ENCODE data around the gene ATP6V1F. TPM values are rescaled to one million over a fixed set of nuclear protein-coding genes. Genes with fewer than 3 reads are reported as not detected.

The ATP6V1F gene
- total and polyA plus RNA-seq, 2 experiments from 2014 or later = 96.5 to 243 TPM

DNA sequence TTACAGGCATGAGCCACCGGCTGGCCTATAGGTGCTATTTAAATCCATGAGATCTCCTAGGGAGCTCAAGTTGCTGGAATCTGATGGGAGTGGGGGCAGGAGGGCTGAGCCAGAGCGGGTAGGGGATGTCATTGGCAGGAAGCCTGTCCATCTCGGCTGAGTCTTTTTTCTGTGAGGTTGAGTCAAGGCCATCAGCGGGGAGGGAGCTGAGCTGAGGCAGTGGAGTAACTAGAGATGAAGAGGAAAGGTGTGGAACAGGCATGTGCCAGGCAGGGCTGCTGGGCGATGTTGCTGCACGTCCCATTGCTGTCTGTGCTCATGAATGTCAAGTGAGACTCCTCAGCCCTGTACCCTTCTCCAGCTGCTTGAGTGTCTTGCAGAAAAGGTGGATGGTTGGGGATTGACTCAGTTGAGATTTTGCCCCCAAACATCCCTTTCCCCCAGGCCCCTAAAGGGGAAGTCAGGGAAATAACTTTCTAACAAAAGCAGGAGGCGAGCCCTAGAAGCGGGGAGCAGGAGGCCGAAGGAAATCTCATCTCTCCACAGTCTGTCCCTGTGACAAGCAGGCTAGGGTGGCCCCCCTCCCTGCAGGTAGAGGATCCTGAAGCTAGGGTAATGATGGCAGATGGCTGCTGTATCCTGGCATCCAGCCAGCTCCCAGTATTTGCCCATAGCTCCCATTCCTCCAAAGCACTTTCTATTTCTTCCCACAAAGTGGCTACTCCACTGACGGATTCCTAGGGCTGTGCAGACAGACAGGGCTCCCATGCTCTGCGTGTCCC lies 5.4 kb downstream of the ATP6V1F start:
- Histone ChIP-seq H3K9me3 (ENCODE audit: low read depth) (no peaks in the 10 kb centered on the region), H2AFZ (no peak overlapping the region), H3K4me1 (ENCODE audit: insufficient read depth) (peaks cover 8% of the 10 kb centered on the region; the same call in 1 of the 2 replicates), H3K4me2 (ENCODE audit: unreplicated experiment) (no peak overlapping the region), H3K79me2 (ENCODE audit: insufficient read depth) (peaks cover 25% of the 10 kb centered on the region), H3K4me3 (no peak overlapping the region), H3K9ac (no peak overlapping the region), H3K27me3 (replicated peaks; ENCODE audit: insufficient read depth) (peaks cover 5% of the 10 kb centered on the region; the same call in 1 of the 2 replicates), H4K20me1 (ENCODE audit: insufficient read depth) (no peaks in the 10 kb centered on the region), H3K36me3 (ENCODE audit: low read depth) (no peaks in the 10 kb centered on the region), H3K9me2 (ENCODE audit: insufficient read depth) (no peaks in the 10 kb centered on the region), H3K27ac (no peak overlapping the region), H3F3A (ENCODE audit: insufficient read depth) (0 out of 2 replicates have a peak, but pooled peaks cover 15% of the 10 kb centered on the region)
- 80 to 88% methylated on average over 11 of the region's 11 CpGs for WGBS, 2 experiments (ENCODE audit: low coverage in 1 of 2, low lambda C conversion rate in 2 of 2, missing lambda C conversion rate in 2 of 2)
- no peak for DNase-seq
- in situ Hi-C loops (cut with MboI) = no loop called here
- TF ChIP-seq EZH2phosphoT487 (IDR thresholded peaks at IDR 0.05; ENCODE audit: insufficient read depth, low read depth) (no peak), EZH2 (IDR thresholded peaks at IDR 0.05; ENCODE audit: insufficient read depth, poor library complexity, severe bottlenecking) (no peak)

DNA sequence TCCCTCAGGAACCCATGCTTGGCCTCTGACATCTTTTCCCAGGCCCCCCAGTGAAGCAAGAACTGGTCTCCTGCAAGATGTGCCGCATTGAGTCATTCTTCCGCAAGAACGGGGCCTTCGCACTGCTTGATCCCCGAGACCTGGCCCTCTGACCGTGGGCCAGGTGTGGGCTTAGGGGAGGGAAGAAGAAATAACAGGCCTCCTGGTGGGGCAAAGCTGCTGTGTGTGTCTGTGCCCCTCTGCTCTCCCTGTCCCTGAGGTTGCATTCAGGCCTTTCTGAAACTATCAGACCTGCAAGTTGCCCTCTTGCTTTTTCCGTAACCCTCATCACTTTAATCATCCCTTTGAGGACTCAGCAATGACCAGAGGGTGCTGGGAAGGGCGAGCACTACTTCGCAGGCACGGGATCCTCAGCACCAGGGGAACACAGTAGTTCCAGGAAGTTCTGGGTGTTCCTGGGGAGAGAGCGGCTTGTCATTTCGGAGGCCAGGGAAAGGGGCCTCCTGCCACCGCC lies 6.0 kb downstream of the ATP6V1F start:
- peaks cover 5% of the 10 kb centered on the region; the same call in 1 of the 2 replicates for H3K27me3 ChIP-seq (replicated peaks; ENCODE audit: insufficient read depth)
- H3F3A ChIP-seq (ENCODE audit: insufficient read depth) = 0 out of 2 replicates have a peak, but pooled peaks cover 15% of the 10 kb centered on the region
- peaks cover 7% of the 10 kb centered on the region; the same call in 1 of the 2 replicates for H3K4me1 ChIP-seq (ENCODE audit: insufficient read depth)
- no peaks in the 10 kb centered on the region for H3K9me3 ChIP-seq (ENCODE audit: low read depth)
- H3K9ac ChIP-seq = no peak overlapping the region
- H3K27ac ChIP-seq = no peak overlapping the region
- peak overlapping the region; percentile 72 for H3K4me2 ChIP-seq (ENCODE audit: unreplicated experiment)
- no peak for TF ChIP-seq EZH2 (IDR thresholded peaks at IDR 0.05; ENCODE audit: insufficient read depth, poor library complexity, severe bottlenecking)
- TF ChIP-seq EZH2phosphoT487 (IDR thresholded peaks at IDR 0.05; ENCODE audit: insufficient read depth, low read depth) = no peak
- peak overlapping the region; percentile 64 for H3K4me3 ChIP-seq
- WGBS, 2 experiments (ENCODE audit: low coverage in 1 of 2, low lambda C conversion rate in 2 of 2, missing lambda C conversion rate in 2 of 2) = 53 to 66% methylated on average over 11 to 13 of the region's 13 CpGs
- in situ Hi-C loops (cut with MboI) = no loop called here
- peak; percentile 17 for DNase-seq
- H4K20me1 ChIP-seq (ENCODE audit: insufficient read depth) = no peaks in the 10 kb centered on the region
- H3K79me2 ChIP-seq (ENCODE audit: insufficient read depth) = peaks cover 18% of the 10 kb centered on the region
- no peaks in the 10 kb centered on the region for H3K9me2 ChIP-seq (ENCODE audit: insufficient read depth)
- no peak overlapping the region; the same call in 1 of the 2 replicates for H2AFZ ChIP-seq
- H3K36me3 ChIP-seq (ENCODE audit: low read depth) = no peaks in the 10 kb centered on the region

- H3K4me3 ChIP-seq = peak overlapping the region; percentile 64
- peak; percentile 72 for DNase-seq
Observed at GRCh38 chr7:128869138-128869943, 6.7 kb downstream of the ATP6V1F start.

DNA sequence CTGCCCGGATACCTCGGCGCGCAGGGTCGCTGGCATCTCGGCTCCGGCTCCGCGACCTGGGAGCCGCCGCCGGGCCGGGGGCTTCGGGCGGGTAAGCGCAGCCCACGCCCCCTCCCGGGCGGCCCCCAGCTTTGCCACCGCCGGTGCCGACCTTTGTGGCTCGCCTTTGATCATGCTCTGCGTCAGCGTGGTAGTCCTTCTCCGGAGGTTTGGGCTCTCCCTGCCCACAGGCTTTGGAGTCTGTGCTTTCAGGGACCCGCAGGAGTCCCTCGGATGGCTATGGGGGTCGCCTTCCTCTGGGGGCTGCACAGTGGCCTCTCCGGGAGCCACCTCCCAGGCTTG lies 7.3 kb downstream of the ATP6V1F start:
- H3K9me2 ChIP-seq (ENCODE audit: insufficient read depth) = no peaks in the 10 kb centered on the region
- DNase-seq = peak; percentile 18
- H3K9ac ChIP-seq = 0 out of 2 replicates have a peak overlapping the region, but pooled peaks have one; percentile 35
- TF ChIP-seq EZH2phosphoT487 (IDR thresholded peaks at IDR 0.05; ENCODE audit: insufficient read depth, low read depth) = no peak
- no peak for TF ChIP-seq EZH2 (IDR thresholded peaks at IDR 0.05; ENCODE audit: insufficient read depth, poor library complexity, severe bottlenecking)
- H4K20me1 ChIP-seq (ENCODE audit: insufficient read depth) = no peaks in the 10 kb centered on the region
- in situ Hi-C loops (cut with MboI) = no loop called here
- peak overlapping the region; percentile 64 for H3K4me3 ChIP-seq
- no peaks in the 10 kb centered on the region for H3K4me1 ChIP-seq (ENCODE audit: insufficient read depth)
- peaks cover 5% of the 10 kb centered on the region; the same call in 1 of the 2 replicates for H3K27me3 ChIP-seq (replicated peaks; ENCODE audit: insufficient read depth)
- no peak overlapping the region for H3K27ac ChIP-seq
- no peak overlapping the region for H2AFZ ChIP-seq
- H3F3A ChIP-seq (ENCODE audit: insufficient read depth) = 0 out of 2 replicates have a peak, but pooled peaks cover 15% of the 10 kb centered on the region
- H3K79me2 ChIP-seq (ENCODE audit: insufficient read depth) = peaks cover 7% of the 10 kb centered on the region; the same call in 1 of the 2 replicates
- WGBS, 2 experiments (ENCODE audit: low coverage in 1 of 2, low lambda C conversion rate in 2 of 2, missing lambda C conversion rate in 2 of 2) = 14 to 23% methylated on average over 16 to 30 of the region's 30 CpGs
- no peaks in the 10 kb centered on the region for H3K36me3 ChIP-seq (ENCODE audit: low read depth)
- H3K4me2 ChIP-seq (ENCODE audit: unreplicated experiment) = peak overlapping the region; percentile 72
- no peaks in the 10 kb centered on the region for H3K9me3 ChIP-seq (ENCODE audit: low read depth)

More at GRCh38 chr7:128869138-128869943, 6.7 kb downstream of the ATP6V1F start:
- Histone ChIP-seq H3F3A (ENCODE audit: insufficient read depth) (0 out of 2 replicates have a peak, but pooled peaks cover 15% of the 10 kb centered on the region), H2AFZ (peak overlapping the region; percentile 37), H3K4me2 (ENCODE audit: unreplicated experiment) (peak overlapping the region; percentile 72), H3K9me3 (ENCODE audit: low read depth) (no peaks in the 10 kb centered on the region), H3K36me3 (ENCODE audit: low read depth) (no peaks in the 10 kb centered on the region), H3K79me2 (ENCODE audit: insufficient read depth) (peaks cover 12% of the 10 kb centered on the region), H4K20me1 (ENCODE audit: insufficient read depth) (no peaks in the 10 kb centered on the region), H3K27me3 (replicated peaks; ENCODE audit: insufficient read depth) (peaks cover 5% of the 10 kb centered on the region; the same call in 1 of the 2 replicates), H3K27ac (no peak overlapping the region), H3K4me1 (ENCODE audit: insufficient read depth) (peaks cover under 1% of the 10 kb centered on the region; the same call in 1 of the 2 replicates), H3K9ac (peak overlapping the region; percentile 35; the same call in 1 of the 2 replicates), H3K9me2 (ENCODE audit: insufficient read depth) (no peaks in the 10 kb centered on the region)
- in situ Hi-C loops (cut with MboI) = no loop called here
- WGBS, 2 experiments (ENCODE audit: low coverage in 1 of 2, low lambda C conversion rate in 2 of 2, missing lambda C conversion rate in 2 of 2) = 2 to 3% methylated on average over 63 to 66 of the region's 86 CpGs
- TF ChIP-seq EZH2phosphoT487 (IDR thresholded peaks at IDR 0.05; ENCODE audit: insufficient read depth, low read depth) (no peak), EZH2 (IDR thresholded peaks at IDR 0.05; ENCODE audit: insufficient read depth, poor library complexity, severe bottlenecking) (no peak)

Data from GM23248 (cell line).